NCI-H1092 (cell line): ENCODE measurements around the gene AP2B1.

Experiments
- DNase-seq: peaks from one replicate; lab custom pipeline; 2025; lab: John Stamatoyannopoulos, UW

The AP2B1 gene

GRCh38 chr17:35730400-35731005 lies 143.4 kb downstream of the AP2B1 start:
- DNase-seq = no peak

DNA sequence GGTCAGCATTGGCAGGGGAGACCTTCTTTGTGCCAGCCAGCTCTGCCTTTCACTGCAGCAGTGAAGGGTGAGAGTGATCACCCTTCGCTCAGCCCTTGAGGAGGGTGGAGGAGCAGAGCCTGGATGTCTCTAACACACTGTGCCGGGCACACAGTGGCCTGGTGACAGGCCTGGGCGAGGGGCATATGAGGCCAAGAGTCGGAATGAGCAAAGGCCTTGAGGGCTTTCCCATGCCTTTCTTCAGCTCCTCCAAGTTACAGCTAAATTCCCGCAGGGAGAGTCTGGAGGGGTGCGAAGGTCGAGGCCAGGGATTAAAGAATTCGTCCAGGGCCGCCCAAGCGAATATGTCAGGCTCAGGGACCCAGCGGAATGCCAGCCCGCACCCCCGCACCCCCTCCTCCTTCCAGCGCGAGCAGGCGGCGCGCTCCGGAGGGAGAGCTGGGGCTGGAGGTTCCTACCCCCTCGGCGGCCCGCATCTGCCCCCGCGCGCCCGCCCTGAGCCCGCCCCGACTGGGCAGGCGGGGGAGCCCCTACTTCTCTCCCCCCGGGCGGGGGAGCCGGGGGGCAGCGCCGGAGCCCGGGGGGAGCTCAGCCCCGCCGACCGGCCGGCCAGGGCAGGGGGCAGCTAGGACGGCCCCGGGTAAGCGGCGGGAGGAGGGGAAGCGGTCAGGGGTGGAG lies 144.3 kb downstream of the AP2B1 start, which contains the start of gene RASL10B:
Gene RASL10B, plus strand, starts transcription at position 401 of the 678 bp plus-strand sequence. CDS start 3,546 bp downstream, outside the sequence.
- DNase-seq = no peak

- no peak for DNase-seq
These were observed 145.0 kb downstream of the AP2B1 start for GRCh38 chr17:35731917-35732805.

DNA sequence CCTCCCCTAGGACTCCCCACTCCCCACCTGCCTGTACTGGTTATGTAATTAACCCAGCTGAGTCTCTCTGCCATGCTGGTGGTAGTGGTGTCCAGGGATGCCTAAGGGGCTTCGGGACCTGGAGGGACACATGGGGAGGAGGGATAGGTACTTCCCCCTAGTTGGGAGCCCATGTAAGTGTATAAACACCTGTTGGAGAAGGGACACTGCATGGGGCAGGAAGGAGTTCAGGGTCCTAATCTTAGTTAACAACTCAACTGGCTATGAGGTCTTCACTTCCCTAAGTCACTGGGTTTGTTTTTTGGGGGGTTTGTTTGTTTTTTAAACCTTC lies 145.6 kb downstream of the AP2B1 start:
- DNase-seq = no peak

GRCh38 chr17:35733366-35733765 lies 146.2 kb downstream of the AP2B1 start:
- DNase-seq = no peak

- DNase-seq = no peak
These were observed 147.3 kb downstream of the AP2B1 start for GRCh38 chr17:35734396-35734795.

- DNase-seq = no peak
These were observed 148.1 kb downstream of the AP2B1 start for GRCh38 chr17:35735036-35735805.

DNA sequence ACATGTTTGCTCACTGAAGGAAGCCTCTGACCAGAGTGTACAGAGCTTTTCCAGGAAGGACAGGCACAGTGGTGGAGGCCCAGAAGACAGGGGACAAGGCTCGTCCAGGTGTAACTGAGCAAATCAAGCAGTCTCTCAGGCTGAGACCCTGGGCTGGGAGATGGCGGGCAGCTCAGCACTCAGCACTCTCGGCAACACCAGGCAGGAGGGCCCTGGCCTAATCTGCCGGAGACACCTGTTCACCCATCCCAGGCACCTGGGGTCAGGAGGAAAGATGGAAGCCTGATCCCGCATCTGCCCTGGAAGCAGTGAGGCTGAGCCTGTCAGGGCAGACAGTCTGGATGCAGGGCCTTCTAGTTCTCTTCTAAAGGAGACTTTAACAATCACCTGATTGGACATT lies 149.1 kb downstream of the AP2B1 start:
- no peak for DNase-seq

DNA sequence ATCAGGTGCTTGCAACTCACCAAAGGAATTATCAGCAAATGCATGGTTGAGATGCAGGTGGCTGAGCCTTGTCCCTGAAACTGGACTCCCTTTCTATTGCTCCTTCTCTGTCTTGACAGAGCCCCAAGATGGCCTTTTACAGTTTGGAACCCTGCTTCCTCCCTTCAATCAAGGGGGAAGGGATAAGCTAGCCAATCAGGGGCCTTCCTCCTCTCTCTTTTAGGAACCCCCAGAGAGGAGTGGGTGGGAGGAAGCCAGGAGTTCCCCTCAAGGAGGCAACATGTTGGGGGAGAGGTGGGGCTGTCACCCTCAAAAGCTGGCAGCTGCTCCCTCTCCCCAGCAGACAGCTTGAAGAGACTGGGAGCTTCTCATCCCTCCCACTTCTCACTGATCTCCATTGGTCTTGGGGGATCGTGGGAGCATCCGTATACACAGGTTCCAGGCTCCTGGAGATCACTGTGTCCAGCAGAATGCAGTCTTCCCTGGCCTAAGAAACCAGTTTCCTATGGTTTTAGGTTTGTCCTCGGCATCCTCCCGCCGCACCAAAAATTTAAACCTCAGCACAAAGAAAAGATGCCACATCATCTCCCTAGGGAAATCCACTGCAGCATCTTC lies 151.5 kb downstream of the AP2B1 start:
- DNase-seq = no peak

DNA sequence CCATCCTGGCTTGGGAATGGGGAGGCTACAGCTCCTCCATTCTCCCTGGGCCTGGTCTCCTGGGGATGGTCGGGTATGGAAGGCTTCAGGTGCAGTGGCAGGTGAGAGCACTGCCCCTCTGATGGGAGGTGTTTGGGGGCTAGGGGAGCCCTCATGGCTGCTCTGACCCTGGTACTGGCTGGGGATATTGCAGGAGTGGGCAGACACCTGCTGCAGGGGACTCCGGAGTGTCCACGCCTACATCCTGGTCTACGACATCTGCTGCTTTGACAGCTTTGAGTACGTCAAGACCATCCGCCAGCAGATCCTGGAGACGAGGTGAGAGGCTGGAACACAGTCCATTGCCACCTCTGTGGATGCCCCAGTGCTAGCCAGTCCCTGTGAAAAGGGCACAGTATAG lies 153.1 kb downstream of the AP2B1 start:
- no peak for DNase-seq

DNA sequence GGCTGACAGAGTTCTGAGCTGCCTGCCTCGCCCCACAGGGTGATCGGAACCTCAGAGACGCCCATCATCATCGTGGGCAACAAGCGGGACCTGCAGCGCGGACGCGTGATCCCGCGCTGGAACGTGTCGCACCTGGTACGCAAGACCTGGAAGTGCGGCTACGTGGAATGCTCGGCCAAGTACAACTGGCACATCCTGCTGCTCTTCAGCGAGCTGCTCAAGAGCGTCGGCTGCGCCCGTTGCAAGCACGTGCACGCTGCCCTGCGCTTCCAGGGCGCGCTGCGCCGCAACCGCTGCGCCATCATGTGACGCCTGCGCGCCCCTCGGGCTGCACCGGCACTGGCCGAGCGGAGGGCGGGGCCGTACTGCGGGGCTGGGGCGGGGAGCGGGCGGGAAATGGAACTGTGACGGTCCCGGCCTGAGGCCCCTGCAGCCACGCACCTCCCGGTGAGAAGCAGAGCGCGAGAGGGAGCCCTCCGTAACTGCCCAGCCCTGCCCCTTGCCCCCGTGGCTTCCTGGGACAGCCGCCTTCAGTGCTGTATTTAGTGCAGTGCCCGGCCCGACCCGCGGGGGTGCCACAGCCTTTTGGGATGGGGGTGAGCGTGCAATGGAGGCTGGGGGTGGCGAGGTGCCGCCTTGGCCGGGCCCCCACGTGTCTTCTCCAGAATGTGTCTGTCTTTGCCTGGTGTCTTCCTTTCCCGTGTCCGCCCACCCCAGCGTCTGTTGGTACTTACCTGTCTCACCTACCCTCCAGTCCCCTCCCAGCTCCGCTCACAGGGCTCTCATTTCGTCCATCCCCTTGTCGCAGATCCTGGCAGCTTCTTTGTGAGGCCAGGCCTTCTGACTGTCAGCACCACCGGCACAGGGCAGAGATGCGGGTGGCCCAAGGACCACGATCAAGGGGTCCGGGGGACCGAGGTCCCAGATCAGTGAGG lies 154.1 kb downstream of the AP2B1 start:
- DNase-seq = no peak

GRCh38 chr17:35742496-35742895 lies 155.4 kb downstream of the AP2B1 start:
- DNase-seq = no peak

DNA sequence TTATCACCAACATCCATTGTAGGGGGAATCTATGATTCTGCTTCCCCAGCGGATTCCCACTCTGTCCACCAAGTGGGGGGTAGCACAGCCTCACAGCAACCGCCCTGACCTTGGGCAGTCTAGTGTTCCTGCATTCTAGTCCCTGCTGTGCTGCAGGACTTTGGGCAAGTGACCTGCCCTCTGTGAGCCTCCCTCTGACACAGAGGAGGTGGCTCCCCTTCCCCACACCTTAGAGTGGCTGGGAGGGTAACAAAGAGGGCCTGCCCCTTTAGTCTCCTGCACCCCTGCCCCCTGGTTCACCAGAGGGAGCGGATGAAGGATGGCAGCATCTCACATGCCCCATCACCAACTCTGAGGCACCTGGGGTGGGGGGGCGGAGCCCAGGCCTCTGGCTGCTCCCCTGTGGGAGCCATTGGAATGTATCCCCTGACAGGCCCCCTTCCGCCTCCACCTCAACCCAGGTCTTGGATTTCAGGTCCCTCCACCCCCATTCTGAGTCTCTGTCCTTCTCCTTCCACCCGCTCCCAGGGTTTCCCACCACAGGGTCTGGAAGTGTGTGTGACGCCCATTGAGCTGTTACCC lies 155.9 kb downstream of the AP2B1 start:
- no peak for DNase-seq

DNA sequence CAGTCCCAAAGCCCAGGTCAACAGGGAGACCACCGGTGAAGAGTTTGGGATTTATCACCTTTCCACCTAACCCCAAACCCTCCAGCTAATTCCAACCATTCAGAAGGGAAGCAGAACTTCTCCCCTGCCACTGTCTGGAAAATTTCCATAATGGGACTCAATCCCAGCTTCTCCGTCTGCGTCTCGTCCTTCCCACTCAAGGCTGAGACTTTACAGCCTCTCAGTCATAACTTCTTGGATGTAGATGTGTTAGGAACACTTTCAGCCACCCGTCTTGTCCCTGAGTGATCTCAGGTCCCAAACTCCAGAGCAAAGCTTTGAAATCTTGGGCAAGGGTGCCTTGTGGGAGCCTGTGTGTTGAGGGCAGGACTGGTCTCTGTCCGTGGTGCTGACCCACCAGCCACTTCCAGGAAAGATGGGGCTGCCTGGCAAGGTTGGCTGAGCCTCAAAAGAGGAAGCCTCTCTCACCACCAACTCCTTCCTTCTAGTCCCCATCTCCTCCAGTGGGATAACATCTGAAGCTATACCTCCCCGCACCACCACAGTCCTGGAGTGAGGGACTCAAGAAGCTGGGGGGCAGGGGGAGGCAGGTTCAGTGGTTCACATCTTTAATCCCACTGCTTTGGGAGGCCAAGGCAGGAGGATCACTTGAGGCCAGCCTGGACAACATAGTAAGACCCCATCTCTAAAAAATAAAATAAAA lies 156.7 kb downstream of the AP2B1 start:
- DNase-seq = no peak

GRCh38 chr17:35744830-35745229 lies 157.7 kb downstream of the AP2B1 start:
- no peak for DNase-seq

DNA sequence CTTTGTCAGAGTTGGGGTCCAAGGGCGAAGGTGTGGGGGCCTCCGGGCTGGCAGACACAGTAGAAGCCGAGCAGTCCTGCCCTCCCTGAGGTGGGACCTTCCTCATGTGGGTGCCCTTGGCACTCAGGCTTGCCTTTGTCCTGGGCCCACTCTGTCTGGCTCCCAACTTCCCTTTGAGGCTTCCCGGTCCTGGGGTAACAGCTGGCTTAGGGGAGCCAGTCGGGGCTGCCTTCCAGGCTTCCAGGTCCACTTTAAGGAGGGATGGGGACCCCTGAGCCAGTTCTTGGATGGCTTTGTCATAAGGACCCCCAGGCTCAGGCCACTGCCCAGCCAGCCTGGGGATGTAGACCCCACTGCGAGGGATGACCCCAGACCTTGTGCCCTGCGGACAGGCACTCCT lies 158.1 kb downstream of the AP2B1 start:
- no peak for DNase-seq

DNA sequence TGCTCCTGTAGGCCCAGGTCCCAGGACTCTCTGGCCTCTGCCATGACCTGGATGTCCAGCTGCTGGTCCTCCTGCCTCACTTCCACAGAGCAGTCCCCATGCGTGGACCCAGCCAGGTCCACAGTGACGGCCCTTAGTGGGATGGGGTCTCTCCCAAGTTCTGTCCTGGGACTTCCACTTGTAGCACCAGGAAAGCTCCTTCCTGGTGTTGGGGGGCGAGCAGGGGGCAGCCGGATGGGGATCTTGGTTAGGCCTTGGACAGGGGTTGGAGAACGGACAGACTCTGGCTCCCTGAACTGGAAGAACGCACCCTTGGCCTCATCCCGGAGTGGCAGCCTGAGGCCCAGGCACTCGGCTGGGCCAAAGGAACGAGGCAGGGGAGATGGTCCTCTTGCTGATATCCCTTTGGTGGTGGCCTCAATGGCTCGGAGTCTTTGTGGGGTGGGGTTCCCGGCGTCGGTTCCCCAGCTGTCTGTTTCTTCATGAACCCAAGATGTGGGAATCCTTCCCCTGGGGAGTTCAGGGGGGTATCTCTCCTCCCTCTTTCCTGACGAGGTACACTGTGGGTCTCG lies 158.7 kb downstream of the AP2B1 start:
- no peak for DNase-seq

GRCh38 chr17:35747540-35748017 lies 160.5 kb downstream of the AP2B1 start:
- DNase-seq = peak; percentile 70

DNA sequence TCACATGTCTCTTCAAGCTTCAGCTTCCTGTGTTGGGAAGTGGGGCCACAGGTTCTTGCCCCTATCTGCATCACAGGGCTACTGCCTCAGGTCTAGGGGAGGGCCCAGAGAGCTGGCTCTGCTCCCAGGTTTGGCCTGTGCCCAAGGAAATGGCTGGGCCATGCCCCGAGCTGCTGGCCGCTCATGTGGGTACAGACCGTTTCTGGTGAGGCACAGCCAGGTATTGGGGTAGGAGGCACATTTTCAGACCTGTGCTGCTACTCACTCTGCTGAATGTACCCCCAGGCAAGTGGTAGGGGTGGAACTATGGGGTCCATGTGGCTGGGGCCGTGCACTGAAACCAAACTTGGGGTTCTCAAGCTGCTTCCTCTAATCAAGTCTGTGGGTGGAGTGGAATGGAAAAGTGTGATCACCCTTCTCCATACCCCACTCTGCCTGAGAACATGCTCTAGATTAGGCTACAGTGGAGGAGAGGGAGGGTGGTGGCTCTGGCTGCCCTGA lies 161.3 kb downstream of the AP2B1 start:
- no peak for DNase-seq
